HPDE6-E6E7 (cell line): ENCODE results near the gene RXYLT1.
"Not testable (repeated sequence)": the region's sequence is repeated elsewhere in the genome, so short reads cannot be mapped to it uniquely, and the experiment has no call there.

ENCODE experiments used
- DNase-seq: peaks from one replicate; pipeline ENCODE4 v3.0.0; 2011; ENCODE audit warnings: missing footprints; ENCODE audit errors: extremely low spot score

Gene RXYLT1, protein sequence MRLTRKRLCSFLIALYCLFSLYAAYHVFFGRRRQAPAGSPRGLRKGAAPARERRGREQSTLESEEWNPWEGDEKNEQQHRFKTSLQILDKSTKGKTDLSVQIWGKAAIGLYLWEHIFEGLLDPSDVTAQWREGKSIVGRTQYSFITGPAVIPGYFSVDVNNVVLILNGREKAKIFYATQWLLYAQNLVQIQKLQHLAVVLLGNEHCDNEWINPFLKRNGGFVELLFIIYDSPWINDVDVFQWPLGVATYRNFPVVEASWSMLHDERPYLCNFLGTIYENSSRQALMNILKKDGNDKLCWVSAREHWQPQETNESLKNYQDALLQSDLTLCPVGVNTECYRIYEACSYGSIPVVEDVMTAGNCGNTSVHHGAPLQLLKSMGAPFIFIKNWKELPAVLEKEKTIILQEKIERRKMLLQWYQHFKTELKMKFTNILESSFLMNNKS

GRCh38 chr12:63779498-63780481, at the start of gene RXYLT1:
RXYLT1 (plus strand) TSS chr12:63779909; CDS start chr12:63779961, 52 bp downstream.
- DNase-seq: peak; percentile 88

GRCh38 chr12:63732779-63733178, 46.9 kb upstream of the RXYLT1 start:
- DNase-seq: not testable (repeated sequence)

GRCh38 chr12:63733585-63733984, 46.1 kb upstream of the RXYLT1 start:
- DNase-seq: not testable (repeated sequence)

DNA sequence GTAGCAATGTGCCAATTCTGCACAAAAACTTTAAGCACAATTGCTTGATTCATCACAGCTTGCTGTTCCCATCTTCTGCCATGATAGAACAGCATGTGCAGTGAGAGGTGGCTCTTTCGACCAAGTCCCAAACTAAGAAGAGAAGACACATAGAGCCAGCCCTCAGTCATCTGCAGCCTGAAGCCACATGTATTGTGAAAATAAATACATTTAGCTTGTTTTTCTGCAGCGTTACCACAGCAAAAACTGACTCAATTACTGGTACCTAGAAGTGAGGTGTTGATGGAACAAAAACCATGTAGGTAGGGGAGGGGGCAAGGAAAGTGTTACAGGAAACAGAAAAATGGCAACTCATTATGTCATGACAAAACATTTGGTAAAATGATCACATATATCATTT, 39.2 kb upstream of the RXYLT1 start:
- not testable (repeated sequence) for DNase-seq

- DNase-seq: not testable (repeated sequence)
Observed at GRCh38 chr12:63741431-63741830, 38.3 kb upstream of the RXYLT1 start.

- DNase-seq: not testable (repeated sequence)
Observed at GRCh38 chr12:63744110-63744509, 35.6 kb upstream of the RXYLT1 start.

- DNase-seq: not testable (repeated sequence)
Observed at GRCh38 chr12:63746470-63746869, 33.2 kb upstream of the RXYLT1 start.

DNA sequence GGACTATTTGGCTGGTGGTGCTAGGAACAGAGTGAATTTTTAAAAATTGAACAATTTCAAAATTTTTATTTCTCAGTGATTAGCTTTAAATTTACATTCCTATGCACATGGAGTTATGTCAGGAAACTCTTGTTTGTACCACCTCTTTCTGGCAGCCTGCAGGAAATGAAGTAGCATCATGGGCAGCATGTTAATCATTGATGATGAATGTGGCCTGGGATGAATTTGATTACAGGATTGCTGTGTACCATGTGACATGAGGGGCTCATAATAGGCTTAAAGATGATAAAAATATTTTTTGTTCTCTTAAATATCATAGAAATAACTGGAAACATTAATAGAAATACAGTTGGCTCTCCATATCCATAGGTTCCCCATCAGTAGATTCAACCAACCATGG, 32.6 kb upstream of the RXYLT1 start:
- not testable (repeated sequence) for DNase-seq

- DNase-seq: no peak
Observed at GRCh38 chr12:63747553-63747952, 32.2 kb upstream of the RXYLT1 start.

GRCh38 chr12:63752283-63752682, 27.4 kb upstream of the RXYLT1 start:
- no peak for DNase-seq

- no peak for DNase-seq
Observed at GRCh38 chr12:63752841-63753240, 26.9 kb upstream of the RXYLT1 start.

- no peak for DNase-seq
Observed at GRCh38 chr12:63753743-63754142, 26.0 kb upstream of the RXYLT1 start.

- no peak for DNase-seq
Observed at GRCh38 chr12:63764481-63764880, 15.2 kb upstream of the RXYLT1 start.

GRCh38 chr12:63766498-63766897, 13.2 kb upstream of the RXYLT1 start:
- no peak for DNase-seq

GRCh38 chr12:63770375-63770774, 9.3 kb upstream of the RXYLT1 start:
- DNase-seq: no peak

DNA sequence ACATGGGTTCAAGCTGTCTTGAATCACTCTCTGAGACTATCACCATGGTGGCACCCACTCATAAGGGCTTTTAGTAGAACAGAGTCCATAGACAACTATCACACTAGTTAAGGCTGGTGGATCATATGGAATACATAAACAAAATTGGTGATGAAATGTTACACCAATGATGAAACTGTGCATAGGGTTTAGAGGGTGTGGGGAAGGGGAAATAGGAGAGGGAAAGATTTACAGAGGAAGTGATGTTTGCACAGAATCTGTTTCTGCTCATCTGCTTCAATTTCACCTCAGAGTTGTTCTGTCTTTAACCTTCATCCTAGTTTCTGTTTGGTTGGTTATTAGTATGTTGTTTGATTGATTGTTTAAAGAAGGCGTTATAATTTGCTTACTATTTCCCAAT, 2.4 kb upstream of the RXYLT1 start:
- no peak for DNase-seq

- no peak for DNase-seq
Observed at GRCh38 chr12:63782466-63782865, 2.8 kb downstream of the RXYLT1 start.

- DNase-seq: no peak
Observed at GRCh38 chr12:63787306-63787705, 7.6 kb downstream of the RXYLT1 start.

DNA sequence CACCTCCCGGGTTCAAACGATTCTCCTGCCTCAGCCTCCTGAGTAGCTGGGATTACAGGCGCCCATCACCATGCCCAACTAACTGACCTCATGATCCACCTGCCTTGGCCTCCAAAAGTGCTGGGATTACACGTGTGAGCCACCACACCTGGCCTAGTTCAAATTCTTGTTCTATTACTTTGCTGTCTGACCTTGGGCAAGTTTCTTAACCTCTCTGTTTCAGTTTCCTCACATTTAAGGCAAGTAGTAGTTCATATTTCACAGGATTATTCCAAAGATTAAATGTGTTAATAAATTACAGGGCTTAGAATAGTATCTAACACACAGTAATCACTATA, 10.9 kb downstream of the RXYLT1 start:
- DNase-seq: no peak

DNA sequence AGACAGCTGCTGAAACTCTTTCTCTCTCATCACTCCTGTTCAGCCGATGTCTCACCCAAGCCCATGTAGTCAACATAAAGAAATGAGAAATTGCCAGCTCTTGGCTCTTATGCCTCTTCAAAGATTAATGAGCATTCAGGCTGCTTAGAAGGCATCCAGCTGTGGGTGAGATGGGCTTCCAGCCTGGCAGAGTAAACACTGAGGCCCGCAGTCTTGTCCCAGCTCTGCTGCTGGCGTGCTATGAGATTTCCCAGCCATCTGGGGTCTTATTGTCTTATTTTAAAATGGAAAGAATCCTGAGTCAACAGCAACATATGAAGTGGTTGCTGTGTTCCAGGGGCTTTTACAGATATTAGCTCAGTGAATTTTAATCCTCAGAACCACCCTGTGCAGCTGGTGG, 12.6 kb downstream of the RXYLT1 start:
- no peak for DNase-seq

- no peak for DNase-seq
Observed at GRCh38 chr12:63795032-63795687, 15.5 kb downstream of the RXYLT1 start.

- no peak for DNase-seq
Observed at GRCh38 chr12:63795944-63796343, 16.2 kb downstream of the RXYLT1 start.
